Thoracic aorta (tissue), 2 donors: ENCODE measurements around the gene ITPR3. TPM values are rescaled to one million over a fixed set of nuclear protein-coding genes. Genes with fewer than 3 reads are reported as not detected.

Experiments used
- ATAC-seq: fragments of 150-250 bp; one replicate; pipeline ENCODE4 v1.8.0; 2017; ENCODE audit warnings: low read depth; ENCODE audit not compliant: insufficient number of reproducible peaks, low FRiP score
- DNase-seq: peaks from one replicate; pipeline ENCODE4 v3.0.0-alpha.2; 2020; ENCODE audit warnings: low spot score
- H3K27ac ChIP-seq, 2 donors: fragments of 200-600 bp; sonication (generic); 1 replicate in 1 of 2; 2 replicates in 1 of 2; pipeline ENCODE4 v1.5.1; 2016; ENCODE audit warnings: mild to moderate bottlenecking in 2 of 2, moderate library complexity in 2 of 2
- H3K27me3 ChIP-seq: fragments of 200-600 bp; sonication (generic); replicated peaks from 2 replicates; pipeline ENCODE4 v1.6.0; 2016; ENCODE audit warnings: mild to moderate bottlenecking; ENCODE audit not compliant: insufficient read depth
- H3K36me3 ChIP-seq: fragments of 200-600 bp; sonication (generic); one replicate; pipeline ENCODE4 v1.5.1; 2016
- H3K4me1 ChIP-seq, 2 donors: fragments of 200-600 bp; sonication (generic); 1 replicate in 1 of 2; 2 replicates in 1 of 2; pipeline versions ENCODE4 v1.5.1 to v1.6.0; 2016; ENCODE audit warnings: low read depth in 2 of 2, mild to moderate bottlenecking in 1 of 2; ENCODE audit not compliant: control insufficient read depth in 1 of 2
- H3K4me3 ChIP-seq: fragments of 200-600 bp; sonication (generic); 2 replicates; pipeline ENCODE4 v1.5.1; 2016; ENCODE audit warnings: mild to moderate bottlenecking
- H3K9me3 ChIP-seq: fragments of 200-600 bp; sonication (generic); 2 replicates; pipeline ENCODE4 v1.5.1; 2016
- total RNA-seq, 2 donors: library from RNA; depleted of rRNA; stranded (reverse); fragments of >200 nt; gene quantifications; one replicate each; pipeline versions ENCODE4 v1.1.0 to v1.2.3, GENCODE V29; 2016
- TF ChIP-seq, protein P1 (sequence below): fragments of 200-600 bp; sonication (generic); IDR thresholded peaks from one replicate; pipeline ENCODE4 v1.5.1; 2019; ENCODE audit warnings: antibody characterized with exemption

ITPR3 gene
- total RNA-seq, 2 donors from 2014 or later, result 15.2 to 21.2 TPM

- ATAC-seq (no peak), DNase-seq (no peak)
- Histone ChIP-seq H3K4me3 (no peak overlapping the region), H3K4me1 (no peaks in the 10 kb centered on the region), H3K9me3 (no peaks in the 10 kb centered on the region), H3K27ac (no peak overlapping the region), H3K27me3 (no peaks in the 10 kb centered on the region), H3K36me3 (no peaks in the 10 kb centered on the region)
- TF ChIP-seq, protein P1, sequence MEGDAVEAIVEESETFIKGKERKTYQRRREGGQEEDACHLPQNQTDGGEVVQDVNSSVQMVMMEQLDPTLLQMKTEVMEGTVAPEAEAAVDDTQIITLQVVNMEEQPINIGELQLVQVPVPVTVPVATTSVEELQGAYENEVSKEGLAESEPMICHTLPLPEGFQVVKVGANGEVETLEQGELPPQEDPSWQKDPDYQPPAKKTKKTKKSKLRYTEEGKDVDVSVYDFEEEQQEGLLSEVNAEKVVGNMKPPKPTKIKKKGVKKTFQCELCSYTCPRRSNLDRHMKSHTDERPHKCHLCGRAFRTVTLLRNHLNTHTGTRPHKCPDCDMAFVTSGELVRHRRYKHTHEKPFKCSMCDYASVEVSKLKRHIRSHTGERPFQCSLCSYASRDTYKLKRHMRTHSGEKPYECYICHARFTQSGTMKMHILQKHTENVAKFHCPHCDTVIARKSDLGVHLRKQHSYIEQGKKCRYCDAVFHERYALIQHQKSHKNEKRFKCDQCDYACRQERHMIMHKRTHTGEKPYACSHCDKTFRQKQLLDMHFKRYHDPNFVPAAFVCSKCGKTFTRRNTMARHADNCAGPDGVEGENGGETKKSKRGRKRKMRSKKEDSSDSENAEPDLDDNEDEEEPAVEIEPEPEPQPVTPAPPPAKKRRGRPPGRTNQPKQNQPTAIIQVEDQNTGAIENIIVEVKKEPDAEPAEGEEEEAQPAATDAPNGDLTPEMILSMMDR, result no peak
Observed at GRCh38 chr6:33664506-33665057, 43.5 kb downstream of the ITPR3 start.

- Histone ChIP-seq H3K4me1 (no peaks in the 10 kb centered on the region), H3K27ac (no peak overlapping the region), H3K9me3 (no peaks in the 10 kb centered on the region), H3K36me3 (no peaks in the 10 kb centered on the region), H3K4me3 (no peak overlapping the region), H3K27me3 (no peaks in the 10 kb centered on the region)
- DNase-seq (no peak), ATAC-seq (no peak)
- TF ChIP-seq, protein P1, result no peak
Observed at GRCh38 chr6:33665957-33666356, 44.8 kb downstream of the ITPR3 start.

- ATAC-seq (no peak), DNase-seq (no peak)
- H3K4me3 ChIP-seq, result no peak overlapping the region
- no peaks in the 10 kb centered on the region for H3K36me3 ChIP-seq
- H3K4me1 ChIP-seq, result no peaks in the 10 kb centered on the region
- H3K27me3 ChIP-seq, result no peaks in the 10 kb centered on the region
- H3K27ac ChIP-seq, result no peak overlapping the region
- no peaks in the 10 kb centered on the region for H3K9me3 ChIP-seq
- TF ChIP-seq, protein P1, result no peak
Observed at GRCh38 chr6:33667072-33667471, 46.0 kb downstream of the ITPR3 start.

DNA sequence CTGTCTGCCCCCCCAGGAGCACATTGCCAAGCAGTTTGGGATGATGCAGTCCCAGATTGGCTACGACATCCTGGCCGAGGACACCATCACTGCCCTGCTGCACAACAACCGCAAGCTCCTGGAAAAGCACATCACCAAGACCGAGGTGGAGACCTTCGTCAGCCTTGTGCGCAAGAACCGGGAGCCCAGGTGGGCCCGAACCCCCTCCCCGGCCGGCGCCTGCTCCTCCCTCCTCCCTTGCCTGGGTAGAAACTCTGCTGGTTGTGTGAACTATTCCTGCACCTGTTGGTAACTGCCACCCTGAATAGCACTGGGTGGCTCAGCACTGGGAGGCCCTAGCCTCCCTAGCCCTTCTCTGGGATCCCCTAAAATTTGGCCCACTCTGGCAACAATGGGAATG is 46.7 kb downstream of the ITPR3 start:
- no peak overlapping the region for H3K4me3 ChIP-seq
- DNase-seq, result no peak

DNA sequence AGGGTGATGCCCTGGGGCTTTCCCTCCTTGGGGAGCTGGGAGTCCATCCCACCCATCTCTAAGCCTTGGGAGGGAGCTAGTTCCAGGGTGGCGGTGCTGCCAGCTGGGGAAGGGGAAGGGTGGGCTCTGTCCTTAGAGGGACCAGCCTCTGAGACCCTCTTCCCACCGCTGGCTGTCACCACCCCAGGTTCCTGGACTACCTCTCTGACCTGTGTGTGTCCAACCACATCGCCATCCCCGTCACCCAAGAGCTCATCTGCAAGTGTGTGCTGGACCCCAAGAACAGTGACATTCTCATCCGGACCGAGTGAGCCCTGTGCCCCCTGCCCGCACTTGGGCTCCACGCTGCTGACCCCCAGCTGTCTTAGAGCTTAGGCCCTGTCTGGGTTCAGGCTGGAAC is 47.2 kb downstream of the ITPR3 start:
- no peak overlapping the region for H3K4me3 ChIP-seq
- H3K9me3 ChIP-seq, result no peaks in the 10 kb centered on the region
- peaks cover 0 to 8% of the 10 kb centered on the region in 2 donors for H3K4me1 ChIP-seq
- no peaks in the 10 kb centered on the region for H3K27me3 ChIP-seq
- TF ChIP-seq, protein P1, result no peak
- no peaks in the 10 kb centered on the region for H3K36me3 ChIP-seq
- no peak overlapping the region for H3K27ac ChIP-seq
- DNase-seq, result no peak
- no peak for ATAC-seq

More for the DNA sequence above, 46.7 kb downstream of the ITPR3 start:
- TF ChIP-seq, protein P1, result no peak
- H3K27me3 ChIP-seq, result no peaks in the 10 kb centered on the region
- H3K36me3 ChIP-seq, result no peaks in the 10 kb centered on the region
- H3K4me1 ChIP-seq, result peaks cover 0 to 3% of the 10 kb centered on the region in 2 donors
- H3K27ac ChIP-seq, result no peak overlapping the region
- no peaks in the 10 kb centered on the region for H3K9me3 ChIP-seq
- no peak for ATAC-seq
